GM23248 (cell line): ENCODE data around the gene ALK. TPM values are rescaled to one million over a fixed set of nuclear protein-coding genes. Genes with fewer than 3 reads are reported as not detected.

Source experiments
- DNase-seq: peaks from one replicate; pipeline ENCODE4 v3.0.0-alpha.2; 2015
- H2AFZ ChIP-seq: fragments of 200-600 bp; sonication (generic); 2 replicates; pipeline ENCODE4 v1.6.1; 2016; ENCODE audit warnings: antibody characterized with exemption
- H3F3A ChIP-seq: fragments of 200-600 bp; sonication (generic); 2 replicates; pipeline ENCODE4 v1.6.1; 2016; ENCODE audit warnings: mild to moderate bottlenecking, antibody characterized with exemption, mixed run types; ENCODE audit not compliant: insufficient read depth
- H3K27ac ChIP-seq: fragments of 200-600 bp; sonication (generic); 2 replicates; pipeline ENCODE4 v1.5.1; 2016; ENCODE audit warnings: mild to moderate bottlenecking
- H3K27me3 ChIP-seq: fragments of 200-600 bp; sonication (generic); replicated peaks from 2 replicates; pipeline ENCODE4 v1.6.1; 2016; ENCODE audit warnings: mild to moderate bottlenecking; ENCODE audit not compliant: insufficient read depth
- H3K36me3 ChIP-seq: fragments of 200-600 bp; sonication (generic); 2 replicates; pipeline ENCODE4 v1.6.1; 2016; ENCODE audit warnings: low read depth, mild to moderate bottlenecking
- H3K4me1 ChIP-seq: fragments of 200-600 bp; sonication (generic); 2 replicates; pipeline ENCODE4 v1.6.1; 2016; ENCODE audit warnings: mild to moderate bottlenecking; ENCODE audit not compliant: insufficient read depth
- H3K4me2 ChIP-seq: fragments of 200-600 bp; sonication (generic); one replicate; pipeline ENCODE4 v1.6.1; 2016; ENCODE audit warnings: mild to moderate bottlenecking; ENCODE audit not compliant: unreplicated experiment
- H3K4me3 ChIP-seq: fragments of 200-600 bp; sonication (generic); 2 replicates; pipeline ENCODE4 v1.5.1; 2016; ENCODE audit warnings: mild to moderate bottlenecking
- H3K79me2 ChIP-seq: fragments of 200-600 bp; sonication (generic); 2 replicates; pipeline ENCODE4 v1.6.1; 2016; ENCODE audit warnings: mild to moderate bottlenecking; ENCODE audit not compliant: insufficient read depth
- H3K9ac ChIP-seq: fragments of 200-600 bp; sonication (generic); 2 replicates; pipeline ENCODE4 v1.6.1; 2016; ENCODE audit warnings: mild to moderate bottlenecking
- H3K9me2 ChIP-seq: fragments of 200-600 bp; sonication (generic); 2 replicates; pipeline ENCODE4 v1.6.1; 2016; ENCODE audit warnings: mixed run types, mild to moderate bottlenecking, moderate library complexity; ENCODE audit not compliant: insufficient read depth
- H3K9me3 ChIP-seq: fragments of 200-600 bp; sonication (generic); one replicate; pipeline ENCODE4 v1.6.1; 2017; ENCODE audit warnings: low read depth
- H4K20me1 ChIP-seq: fragments of 200-600 bp; sonication (generic); 2 replicates; pipeline ENCODE4 v1.6.0; 2016; ENCODE audit not compliant: insufficient read depth
- EZH2 ChIP-seq: fragments of 200-600 bp; sonication (generic); IDR thresholded peaks from 2 replicates; pipeline ENCODE4 v1.6.1; 2018; ENCODE audit warnings: antibody characterized with exemption, mild to moderate bottlenecking; ENCODE audit not compliant: insufficient read depth, poor library complexity, severe bottlenecking
- EZH2phosphoT487 ChIP-seq: fragments of 200-600 bp; sonication (generic); IDR thresholded peaks from 2 replicates; pipeline ENCODE4 v1.6.1; 2018; ENCODE audit warnings: antibody characterized with exemption, moderate library complexity, mild to moderate bottlenecking, low read depth; ENCODE audit not compliant: insufficient read depth
- WGBS, 2 experiments: methylation state at CpG; one replicate each; pipeline ENCODE4 v1.1.6; 2015 to 2017; ENCODE audit warnings: low lambda C conversion rate in 2 of 2, low coverage in 1 of 2; ENCODE audit errors: missing lambda C conversion rate in 2 of 2; 5-methylcytosine and 5-hydroxymethylcytosine counted together
- in situ Hi-C: fragments of 300-500 bp; cut with MboI; formaldehyde crosslinking; loops from 2 replicates; pipeline ENCODE4 v1.15.0; 2020
- polyA plus RNA-seq: library from polyadenylated mRNA; unstranded; fragments of >200 nt; fragmentation: Nextera tagmentation; extraction: Ambion mirVana; gene quantifications from 2 replicates; pipeline ENCODE4 v1.2.1, GENCODE V29; 2016
- total RNA-seq: library from RNA; depleted of rRNA; stranded (reverse); fragments of >200 nt; shearing (Covaris generic); gene quantifications from 2 replicates; pipeline ENCODE4 v1.2.3, GENCODE V29; 2014

ALK gene
- total and polyA plus RNA-seq, 2 experiments from 2014 or later, result under 0.01 to 0.05 TPM

- H3K36me3 ChIP-seq, result no peaks in the 10 kb centered on the region
- H3K4me3 ChIP-seq, result no peak overlapping the region
- H3K27ac ChIP-seq, result no peak overlapping the region
- no peaks in the 10 kb centered on the region for H3K9me2 ChIP-seq
- no peaks in the 10 kb centered on the region for H3K79me2 ChIP-seq
- TF ChIP-seq EZH2phosphoT487 (no peak), EZH2 (no peak)
- no peaks in the 10 kb centered on the region for H4K20me1 ChIP-seq
- no peak for DNase-seq
- peaks cover 16% of the 10 kb centered on the region for H3K27me3 ChIP-seq
- H3K4me1 ChIP-seq, result no peaks in the 10 kb centered on the region
- WGBS, 2 experiments, result 72 to 74% methylated on average over 7 of the region's 7 CpGs
- in situ Hi-C loops, result no loop called here
- no peaks in the 10 kb centered on the region for H3F3A ChIP-seq
- no peak overlapping the region for H2AFZ ChIP-seq
- no peak overlapping the region for H3K4me2 ChIP-seq
- H3K9ac ChIP-seq, result no peak overlapping the region
- H3K9me3 ChIP-seq, result no peaks in the 10 kb centered on the region
These were observed 519.4 kb downstream of the ALK start for GRCh38 chr2:29401994-29402393.

DNA sequence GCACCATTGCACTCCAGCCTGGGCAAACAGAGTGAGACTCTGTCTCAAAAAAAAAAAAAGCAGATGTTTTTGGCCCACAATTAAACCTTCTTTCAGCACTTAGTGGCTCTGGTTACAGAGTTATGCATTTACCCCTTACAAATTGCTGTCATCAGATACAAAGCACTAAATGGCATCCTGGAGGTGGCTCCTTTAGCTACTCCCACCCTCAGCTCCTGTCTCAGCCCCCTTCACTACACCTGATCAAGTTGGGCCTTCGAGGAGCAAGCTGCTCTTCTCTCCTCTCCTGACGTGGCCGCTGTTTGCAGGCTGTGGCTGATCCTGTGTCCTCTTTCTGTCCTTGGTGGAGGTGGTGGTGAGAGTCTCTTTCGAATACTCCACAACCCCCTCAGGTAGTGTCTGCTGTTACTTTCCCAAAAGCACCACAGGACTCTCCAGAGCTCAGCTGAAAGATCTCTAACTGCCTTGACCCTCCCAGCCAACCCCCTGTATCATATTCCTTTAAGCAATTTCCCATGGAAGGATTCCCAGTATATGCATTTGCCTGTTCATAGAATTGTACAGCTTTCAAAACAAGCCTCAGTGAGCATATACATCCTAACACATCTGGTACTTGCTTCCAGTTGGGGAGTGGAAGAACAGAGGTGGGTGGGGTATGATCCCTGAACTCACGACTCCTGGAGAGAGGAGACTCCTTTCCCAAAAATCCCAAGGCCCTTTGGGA lies 520.3 kb downstream of the ALK start:
- Histone ChIP-seq H3K4me1 (no peaks in the 10 kb centered on the region), H3K9me3 (no peaks in the 10 kb centered on the region), H3K4me2 (no peak overlapping the region), H3K27ac (no peak overlapping the region), H3F3A (no peaks in the 10 kb centered on the region), H2AFZ (no peak overlapping the region), H4K20me1 (no peaks in the 10 kb centered on the region), H3K4me3 (no peak overlapping the region), H3K79me2 (no peaks in the 10 kb centered on the region), H3K27me3 (peaks cover 16% of the 10 kb centered on the region), H3K9ac (no peak overlapping the region), H3K9me2 (no peaks in the 10 kb centered on the region), H3K36me3 (no peaks in the 10 kb centered on the region)
- in situ Hi-C loops, result no loop called here
- no peak for DNase-seq
- WGBS, 2 experiments, result 34 to 35% methylated on average over 5 of the region's 5 CpGs
- no peak for TF ChIP-seq EZH2phosphoT487
- no peak for TF ChIP-seq EZH2

DNA sequence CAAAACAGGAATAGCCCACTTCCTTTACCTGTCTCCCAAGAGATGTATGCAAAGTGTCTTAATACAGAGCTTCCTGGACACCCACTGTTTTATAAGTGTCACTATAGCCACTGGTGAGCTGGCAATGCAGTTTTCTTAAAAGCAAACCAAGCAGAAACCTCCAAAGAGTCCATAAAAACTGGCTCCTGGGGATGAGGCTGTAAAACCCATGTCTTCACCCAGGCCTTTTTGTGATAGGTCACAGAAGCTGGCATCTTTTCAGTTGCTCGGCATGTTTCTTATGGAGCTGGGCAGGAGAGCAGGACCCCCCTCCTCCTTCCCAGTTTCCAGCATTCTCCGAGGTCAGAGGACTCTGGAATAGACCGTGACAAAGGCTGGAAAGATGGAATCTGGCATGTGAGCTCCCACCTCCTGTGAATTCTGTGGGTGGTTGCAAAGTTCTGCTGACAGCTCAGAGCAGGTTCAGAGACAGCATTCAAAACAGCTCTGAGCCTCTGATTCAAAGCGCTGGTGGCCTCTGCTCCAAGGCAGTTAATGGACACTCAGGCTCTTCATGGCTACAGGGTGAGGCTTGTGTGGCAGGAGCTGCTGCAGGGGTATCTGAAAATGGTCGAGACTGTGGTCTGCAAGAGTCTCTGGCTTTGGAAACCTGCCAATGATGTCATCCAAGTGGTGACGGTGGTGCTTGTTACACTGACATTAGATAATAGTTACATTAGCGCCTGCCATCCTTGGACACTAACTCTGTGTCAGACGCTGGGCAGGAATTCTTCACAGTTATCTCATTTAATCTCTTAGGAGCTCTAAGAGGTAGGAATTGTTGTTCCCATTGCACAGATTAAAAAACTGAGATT lies 522.8 kb downstream of the ALK start:
- no peaks in the 10 kb centered on the region for H3K9me2 ChIP-seq
- no peak overlapping the region for H3K27ac ChIP-seq
- H3K4me3 ChIP-seq, result no peak overlapping the region
- in situ Hi-C loops, result no loop called here
- DNase-seq, result peak; percentile 6
- H3K36me3 ChIP-seq, result no peaks in the 10 kb centered on the region
- H3K4me2 ChIP-seq, result no peak overlapping the region
- H4K20me1 ChIP-seq, result no peaks in the 10 kb centered on the region
- H3K4me1 ChIP-seq, result no peaks in the 10 kb centered on the region
- no peaks in the 10 kb centered on the region for H3K9me3 ChIP-seq
- no peak overlapping the region for H3K9ac ChIP-seq
- no peaks in the 10 kb centered on the region for H3K79me2 ChIP-seq
- WGBS, 2 experiments, result 42 to 48% methylated on average over 8 of the region's 8 CpGs
- no peaks in the 10 kb centered on the region for H3F3A ChIP-seq
- no peak overlapping the region for H2AFZ ChIP-seq
- peaks cover 11% of the 10 kb centered on the region for H3K27me3 ChIP-seq
- TF ChIP-seq EZH2 (no peak), EZH2phosphoT487 (no peak)

DNA sequence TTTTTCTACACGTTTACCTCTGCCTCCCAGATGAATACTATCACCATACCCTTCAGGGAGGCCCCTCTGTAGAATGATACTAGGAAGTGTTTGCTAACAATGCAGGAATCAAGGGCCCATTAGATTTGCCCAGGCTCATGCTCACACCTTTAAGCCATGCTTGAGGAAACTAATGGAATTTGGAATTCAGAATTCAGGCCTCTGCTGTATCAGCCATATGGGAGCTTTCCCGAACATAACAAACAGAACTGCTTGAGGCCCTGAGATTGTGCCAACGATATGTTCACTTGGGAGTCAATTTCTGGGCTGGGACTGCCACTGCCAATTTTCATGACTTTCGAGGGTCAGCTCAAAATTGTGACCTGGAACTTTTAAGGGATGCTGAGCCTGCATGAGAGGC lies 523.7 kb downstream of the ALK start:
- Histone ChIP-seq H3K4me1 (no peaks in the 10 kb centered on the region), H3K4me3 (no peak overlapping the region), H3K9me3 (no peaks in the 10 kb centered on the region), H3K27me3 (peaks cover 11% of the 10 kb centered on the region), H3K36me3 (no peaks in the 10 kb centered on the region), H2AFZ (no peak overlapping the region), H3F3A (no peaks in the 10 kb centered on the region), H3K79me2 (no peaks in the 10 kb centered on the region), H3K4me2 (no peak overlapping the region), H3K9me2 (no peaks in the 10 kb centered on the region), H4K20me1 (no peaks in the 10 kb centered on the region), H3K9ac (no peak overlapping the region), H3K27ac (no peak overlapping the region)
- in situ Hi-C loops, result no loop called here
- no peak for TF ChIP-seq EZH2
- no peak for TF ChIP-seq EZH2phosphoT487
- WGBS, 2 experiments, result 34 to 37% methylated on average over 4 of the region's 4 CpGs
- no peak for DNase-seq
